Heart left ventricle (tissue), 16 donors: ENCODE data around the gene EIF4B. TPM values are rescaled to one million over a fixed set of nuclear protein-coding genes. Genes with fewer than 3 reads are reported as not detected.

Source experiments
- ATAC-seq, 4 donors: fragments of 200-7000 bp; cut with Tn5 transposase; one replicate each; pipeline ENCODE4 v1.9.1; 2020 to 2022; ENCODE audit warnings: moderate library complexity in 4 of 4, mild to moderate bottlenecking in 3 of 4, moderate number of reproducible peaks in 1 of 4
- DNase-seq, 5 donors: peaks; one replicate each; pipeline ENCODE4 v3.0.0-alpha.2; 2020
- H3K27ac ChIP-seq, 12 donors: fragments of 200-600 bp; sonication (generic) in 4 of 12; one replicate each; pipeline versions ENCODE4 v1.5.0 to v1.8.0; 2016 to 2022; ENCODE audit warnings: mild to moderate bottlenecking in 2 of 12
- H3K27me3 ChIP-seq, 9 donors: fragments of 200-600 bp; sonication (generic) in 2 of 9; one replicate each; pipeline versions ENCODE4 v1.5.1 to v1.8.0; 2016 to 2022; ENCODE audit warnings: mild to moderate bottlenecking in 3 of 9
- H3K36me3 ChIP-seq, 9 donors: fragments of 200-600 bp; sonication (generic) in 2 of 9; one replicate each; pipeline versions ENCODE4 v1.5.0 to v1.8.0; 2018 to 2022; ENCODE audit warnings: mild to moderate bottlenecking in 2 of 9
- H3K4me1 ChIP-seq, 12 donors: fragments of 200-600 bp; sonication (generic) in 4 of 12; one replicate each; pipeline versions ENCODE4 v1.5.0 to v1.8.0; 2016 to 2022; ENCODE audit warnings: mild to moderate bottlenecking in 3 of 12
- H3K4me3 ChIP-seq, 12 donors: fragments of 200-600 bp; sonication (generic) in 4 of 12; one replicate each; pipeline versions ENCODE4 v1.5.0 to v1.8.0; 2017 to 2022; ENCODE audit warnings: mild to moderate bottlenecking in 9 of 12, moderate library complexity in 4 of 12
- H3K9me3 ChIP-seq, 12 donors: fragments of 200-600 bp; sonication (generic) in 4 of 12; one replicate each; pipeline versions ENCODE4 v1.5.0 to v1.8.0; 2016 to 2022; ENCODE audit warnings: mild to moderate bottlenecking in 1 of 12
- POLR2A ChIP-seq, 2 donors: fragments of 450-650 bp; IDR thresholded peaks; one replicate each; pipeline ENCODE4 v1.6.1; 2017; ENCODE audit warnings: antibody characterized with exemption in 2 of 2, mild to moderate bottlenecking in 2 of 2, moderate library complexity in 2 of 2
- WGBS, 4 donors: extraction: QIAGEN DNeasy Blood & Tissue Kit in 2 of 4; methylation state at CpG; one replicate each; pipeline versions ENCODE4 v1.1.5 to v1.1.7; 2013 to 2018; 5-methylcytosine and 5-hydroxymethylcytosine counted together
- intact Hi-C, 10 donors: fragments of 100-400 bp; cut with DNase I; formaldehyde crosslinking; loops; one replicate each; pipeline versions ENCODE4 v1.11.1 to v1.14.2; 2022
- polyA plus RNA-seq, 2 donors: library from polyadenylated mRNA; stranded (reverse); fragments of 200-250 nt; gene quantifications; one replicate each; pipeline ENCODE4 v1.2.3, GENCODE V29; 2013
- total RNA-seq, 9 donors: library from RNA; depleted of rRNA in 2 of 9; stranded (reverse); fragments of >200 nt in 2 of 9; fragmentation: NEBNext Ultra II Directional in 3 of 9; extraction: Animal tissue kit (Norgen Biotek cat#: 25700) in 3 of 9; gene quantifications; one replicate each; pipeline versions ENCODE4 v1.1.0 to v1.2.4, GENCODE V29; 2016 to 2023
- TF ChIP-seq, protein P1 (sequence below), 12 donors: fragments of 200-600 bp; sonication (generic) in 4 of 12; IDR thresholded peaks; one replicate each; pipeline versions ENCODE4 v1.5.0 to v1.8.0; 2018 to 2022; ENCODE audit warnings: antibody characterized with exemption in 12 of 12, mild to moderate bottlenecking in 5 of 12
- donor health status: ischemic (EF 13 %, LVEDD 7.1; RV severe dilation, severe dysfunction).
- donor health status: healthy with polysubstance abuse.
- donor health status: DM: no; HTN: yes; CAD: no.
- donor health status: DM: no; HTN: no; CAD: no.
- donor health status: ischemic (EF 25% LVEDD 6.9; RV normal size, moderate dysfunction).
- donor health status: ischemic (EF 25% LVEDD 5.7; RV mildly dilated, moderate dysfunction).
- donor health status: healthy.
- donor health status: DM: yes; HTN: yes; CAD: no.
- donor health status: ischemic (EF 35%, LVEDD 5.7; RV mildly dilated, moderate dysfunction).
- donor health status: nonischemic (EF 11% LVEDD 7.7; RV severe dilation, severe dysfunction).
- donor health status: DM: yes; HTN: yes; CAD: no.
- donor health status: PGD.
- donor health status: ischemic (EF 29% LVEDD 5.4; RV normal size, mild dysfunction).
- donor health status: nonischemic (EF 23%, LVEDD 6.1; RV moderate dilation, normal function).

The EIF4B gene
- total and polyA plus RNA-seq, 11 donors = 52.0 to 481 (median 342) TPM

DNA sequence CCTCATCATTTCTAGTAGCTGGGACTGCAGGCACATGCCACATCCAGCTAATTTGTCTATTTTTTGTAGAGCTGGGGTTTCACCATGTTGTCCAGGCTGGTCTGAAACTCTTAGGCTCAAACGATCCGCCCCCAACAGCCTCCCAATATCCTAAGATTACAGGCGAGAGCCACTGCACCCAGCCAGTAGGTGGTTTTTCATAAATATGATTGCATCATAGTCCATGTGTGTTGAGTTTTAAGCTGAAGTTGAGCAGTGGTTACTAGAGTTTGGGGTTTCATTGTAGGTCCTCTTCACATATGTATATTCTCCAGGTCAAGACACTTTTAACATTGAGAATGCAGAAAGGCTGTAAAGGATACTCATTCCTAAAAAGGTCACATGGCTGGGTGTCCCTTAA is 30.5 kb downstream of the EIF4B start:
- no peak overlapping the region for H3K27ac ChIP-seq
- peaks cover 8 to 98% (median 91%) of the 10 kb centered on the region in 9 donors for H3K36me3 ChIP-seq

DNA sequence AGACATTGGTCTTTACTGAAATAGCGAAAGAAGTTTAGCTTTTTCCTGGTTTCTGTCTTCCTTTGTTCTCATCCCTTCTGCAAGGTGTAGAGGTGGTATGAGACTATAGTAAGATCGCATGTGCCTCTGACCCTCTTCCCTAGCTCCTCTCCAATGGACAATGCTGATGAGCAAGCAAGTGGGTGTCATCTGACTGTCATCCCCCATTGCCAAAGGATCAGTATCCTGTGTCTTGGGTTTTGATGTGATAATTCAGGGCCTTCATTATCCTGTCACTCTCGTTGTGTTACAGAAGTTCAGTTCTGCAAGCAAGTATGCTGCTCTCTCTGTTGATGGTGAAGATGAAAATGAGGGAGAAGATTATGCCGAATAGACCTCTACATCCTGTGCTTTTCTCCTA is 33.6 kb downstream of the EIF4B start:
- H3K4me3 ChIP-seq = no peak overlapping the region
- H3K36me3 ChIP-seq = peaks cover 3 to 81% (median 60%) of the 10 kb centered on the region in 9 donors
- 73 to 84% (median 78%) methylated on average over 3 to 4 of the region's 4 CpGs for WGBS, 4 donors
- intact Hi-C loops = loop anchor here in 1 of 10 donors (2.0 kb wide), 1 partner anchor 59 kb away; no protein-coding TSS in a partner anchor
- peak overlapping the region in 2 of 12 donors; percentile 65 for H3K27ac ChIP-seq
- peaks cover 0 to 40% (median 30%) of the 10 kb centered on the region in 12 donors for H3K4me1 ChIP-seq
- no peak for ATAC-seq
- no peaks in the 10 kb centered on the region for H3K27me3 ChIP-seq
- TF ChIP-seq, protein P1, sequence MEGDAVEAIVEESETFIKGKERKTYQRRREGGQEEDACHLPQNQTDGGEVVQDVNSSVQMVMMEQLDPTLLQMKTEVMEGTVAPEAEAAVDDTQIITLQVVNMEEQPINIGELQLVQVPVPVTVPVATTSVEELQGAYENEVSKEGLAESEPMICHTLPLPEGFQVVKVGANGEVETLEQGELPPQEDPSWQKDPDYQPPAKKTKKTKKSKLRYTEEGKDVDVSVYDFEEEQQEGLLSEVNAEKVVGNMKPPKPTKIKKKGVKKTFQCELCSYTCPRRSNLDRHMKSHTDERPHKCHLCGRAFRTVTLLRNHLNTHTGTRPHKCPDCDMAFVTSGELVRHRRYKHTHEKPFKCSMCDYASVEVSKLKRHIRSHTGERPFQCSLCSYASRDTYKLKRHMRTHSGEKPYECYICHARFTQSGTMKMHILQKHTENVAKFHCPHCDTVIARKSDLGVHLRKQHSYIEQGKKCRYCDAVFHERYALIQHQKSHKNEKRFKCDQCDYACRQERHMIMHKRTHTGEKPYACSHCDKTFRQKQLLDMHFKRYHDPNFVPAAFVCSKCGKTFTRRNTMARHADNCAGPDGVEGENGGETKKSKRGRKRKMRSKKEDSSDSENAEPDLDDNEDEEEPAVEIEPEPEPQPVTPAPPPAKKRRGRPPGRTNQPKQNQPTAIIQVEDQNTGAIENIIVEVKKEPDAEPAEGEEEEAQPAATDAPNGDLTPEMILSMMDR (IDR thresholded peaks at IDR 0.05) = no peak
- no peak for TF ChIP-seq POLR2A (IDR thresholded peaks at IDR 0.05)
- DNase-seq = no peak
- H3K9me3 ChIP-seq = no peaks in the 10 kb centered on the region

More for the DNA sequence above, 30.5 kb downstream of the EIF4B start:
- ATAC-seq = no peak
- Histone ChIP-seq H3K4me3 (no peak overlapping the region), H3K27me3 (no peaks in the 10 kb centered on the region), H3K4me1 (peaks cover 0 to 37% (median 11%) of the 10 kb centered on the region in 12 donors), H3K9me3 (no peaks in the 10 kb centered on the region)
- TF ChIP-seq, protein P1 (IDR thresholded peaks at IDR 0.05) = no peak
- TF ChIP-seq POLR2A (IDR thresholded peaks at IDR 0.05) = no peak
- WGBS, 4 donors = 86 to 93% (median 87%) methylated on average over 3 of the region's 3 CpGs
- intact Hi-C loops = no loop called here
- DNase-seq = no peak

DNA sequence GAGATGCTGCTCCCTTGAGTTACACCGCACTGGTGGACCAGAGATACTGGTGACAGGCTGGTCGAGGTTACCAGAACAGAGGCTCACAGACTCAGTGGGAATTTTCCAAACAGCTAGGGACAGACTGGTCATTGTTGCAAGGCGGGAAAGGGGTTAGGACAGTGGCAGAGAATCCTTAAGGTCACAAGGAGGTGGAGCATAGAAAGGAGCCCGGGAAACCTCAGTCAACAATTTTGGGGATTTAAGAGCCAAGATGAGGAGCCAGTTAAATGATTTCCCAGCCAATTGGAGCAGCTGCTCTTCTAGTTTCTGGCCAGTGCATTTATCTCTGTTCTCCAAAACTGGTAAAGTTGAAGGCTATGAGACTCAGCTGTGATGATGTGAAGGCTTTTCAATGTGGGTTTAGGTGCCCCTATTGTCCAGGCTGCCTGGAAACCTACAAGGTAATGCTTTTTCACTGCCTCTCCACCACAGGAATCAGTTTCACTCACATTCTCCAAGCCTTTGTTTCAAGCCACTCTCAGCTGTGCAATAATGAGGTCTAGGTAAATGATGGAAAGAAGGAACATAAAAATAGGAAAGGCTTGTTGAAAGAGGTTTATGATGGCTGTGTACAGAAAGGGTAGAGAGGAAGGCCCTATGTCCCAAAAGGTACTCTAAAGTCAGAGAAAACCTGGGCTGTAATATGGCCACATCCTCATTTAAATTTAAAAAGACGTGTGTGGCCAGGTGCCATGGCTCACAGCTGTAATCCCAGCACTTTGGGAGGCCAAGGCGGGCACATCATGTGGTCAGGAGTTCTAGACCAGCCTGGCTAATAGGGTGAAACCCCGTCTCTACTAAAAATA is 36.6 kb downstream of the EIF4B start:
- DNase-seq (no peak), ATAC-seq (no peak)
- Histone ChIP-seq H3K4me1 (peaks cover 10 to 59% (median 47%) of the 10 kb centered on the region in 12 donors), H3K4me3 (no peak overlapping the region), H3K27me3 (no peaks in the 10 kb centered on the region), H3K9me3 (no peaks in the 10 kb centered on the region), H3K36me3 (peaks cover 0 to 51% (median 31%) of the 10 kb centered on the region in 9 donors), H3K27ac (peak overlapping the region in 5 of 12 donors; percentile 3 to 100 (median 27))
- 77 to 86% (median 82%) methylated on average over 7 of the region's 7 CpGs for WGBS, 4 donors
- intact Hi-C loops = no loop called here
- TF ChIP-seq, protein P1 (IDR thresholded peaks at IDR 0.05) = no peak
- no peak for TF ChIP-seq POLR2A (IDR thresholded peaks at IDR 0.05)

DNA sequence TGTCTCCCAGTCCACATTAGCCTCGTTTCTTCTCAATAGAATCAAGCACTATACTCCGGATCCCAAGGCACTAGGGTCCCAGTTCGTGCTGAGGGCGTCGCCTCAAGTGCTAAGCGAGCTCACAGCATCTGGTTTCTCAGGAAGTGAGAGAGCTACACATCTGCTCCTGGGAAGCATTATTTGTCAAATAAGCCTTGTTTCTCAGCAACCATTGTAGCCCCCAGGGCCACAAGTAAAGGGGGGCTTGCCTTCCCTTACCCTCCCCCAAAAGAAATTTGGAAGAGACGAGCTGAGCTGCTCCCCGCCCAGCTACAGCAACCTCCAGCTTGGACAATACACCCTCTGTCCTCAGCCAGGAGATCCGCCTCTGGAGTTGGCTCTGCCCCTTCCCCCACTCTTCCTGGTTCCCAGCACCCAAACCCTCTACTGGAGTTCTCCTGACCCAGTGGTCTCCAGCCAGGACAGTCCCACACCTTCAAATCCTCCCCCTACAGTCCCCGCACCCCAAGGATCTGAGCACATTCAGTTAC is 37.9 kb downstream of the EIF4B start:
- no peak for ATAC-seq
- peak overlapping the region in 5 of 12 donors; percentile 7 to 84 (median 11) for H3K4me3 ChIP-seq
- peaks cover 0 to 38% (median 18%) of the 10 kb centered on the region in 9 donors for H3K36me3 ChIP-seq
- no peaks in the 10 kb centered on the region for H3K27me3 ChIP-seq
- intact Hi-C loops = no loop called here
- peak overlapping the region; percentile 11 to 100 (median 98) for H3K27ac ChIP-seq
- peaks cover 7 to 59% (median 50%) of the 10 kb centered on the region in 12 donors for H3K4me1 ChIP-seq
- H3K9me3 ChIP-seq = no peaks in the 10 kb centered on the region
- TF ChIP-seq, protein P1 (IDR thresholded peaks at IDR 0.05) = no peak
- no peak for TF ChIP-seq POLR2A (IDR thresholded peaks at IDR 0.05)
- 37 to 56% (median 48%) methylated on average over 6 to 10 of the region's 10 CpGs for WGBS, 4 donors
- DNase-seq = peak in 3 of 5 donors; percentile 45 to 61 (median 56)
